UCSD-AML1 (cell line): Measurements from ENCODE around the gene DCLRE1A.
"Not testable (repeated sequence)": the region's sequence is repeated elsewhere in the genome, so short reads cannot be mapped to it uniquely, and the experiment has no call there.

Experiments
- DNase-seq: peaks from one replicate; lab custom pipeline; 2025; ENCODE audit not compliant: unreplicated experiment; lab: John Stamatoyannopoulos, UW

The DCLRE1A gene

DNA sequence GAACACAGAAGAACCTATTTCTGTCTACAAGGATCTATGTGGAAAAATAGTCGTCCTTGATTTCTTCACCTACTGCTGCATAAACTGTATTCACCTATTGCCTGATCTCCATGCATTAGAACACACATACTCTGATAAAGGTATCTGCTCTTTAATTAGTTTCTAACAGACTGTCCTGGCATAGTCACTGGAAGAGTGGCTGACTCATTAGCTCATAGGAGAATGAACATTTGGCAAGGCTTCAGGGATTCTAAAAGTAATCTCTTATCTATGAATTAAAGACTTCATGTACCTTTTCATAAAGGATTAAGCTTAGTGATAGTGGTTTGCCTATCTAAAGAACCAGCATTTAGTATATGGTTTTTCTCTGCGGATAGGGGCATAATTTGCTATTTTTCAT, 4.7 kb upstream of the DCLRE1A start:
- DNase-seq, result no peak

DNA sequence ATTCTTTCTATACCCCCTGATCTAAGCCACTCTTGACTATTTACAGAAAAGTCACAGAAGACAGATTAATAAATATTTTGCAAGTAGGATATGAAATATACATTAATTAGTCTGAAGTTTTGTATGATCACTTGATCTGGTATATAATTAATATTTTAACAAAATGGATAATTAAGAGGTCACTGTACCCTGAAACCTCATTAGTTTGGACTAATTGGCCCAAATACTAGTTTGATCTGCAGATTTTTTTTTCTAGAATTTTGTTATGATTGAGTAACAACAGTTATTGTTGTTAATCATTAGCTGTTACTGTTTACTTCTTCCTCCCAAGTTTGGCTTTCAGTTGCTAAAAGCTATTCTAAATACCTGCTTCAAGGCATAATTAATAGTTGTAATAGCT, 3.3 kb upstream of the DCLRE1A start:
- no peak for DNase-seq

DNA sequence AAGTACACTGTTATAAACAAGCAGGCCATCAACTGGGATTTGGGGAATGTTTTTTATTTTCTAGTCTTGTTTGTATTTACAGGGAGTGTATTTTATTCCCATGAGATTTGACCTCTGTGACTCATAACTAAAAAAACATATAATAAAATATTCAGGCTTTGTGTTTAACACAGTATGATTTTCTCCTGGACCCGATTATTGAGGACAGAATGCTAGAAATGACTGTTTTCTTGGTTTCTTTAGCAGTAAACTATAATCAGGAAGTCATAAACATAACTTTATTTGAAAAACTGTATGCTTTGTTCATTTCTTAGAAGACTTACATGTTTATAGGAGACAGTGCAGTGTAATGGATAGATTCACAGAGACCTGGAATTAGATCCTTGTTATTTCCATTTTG, 2.7 kb upstream of the DCLRE1A start:
- DNase-seq, result no peak

DNA sequence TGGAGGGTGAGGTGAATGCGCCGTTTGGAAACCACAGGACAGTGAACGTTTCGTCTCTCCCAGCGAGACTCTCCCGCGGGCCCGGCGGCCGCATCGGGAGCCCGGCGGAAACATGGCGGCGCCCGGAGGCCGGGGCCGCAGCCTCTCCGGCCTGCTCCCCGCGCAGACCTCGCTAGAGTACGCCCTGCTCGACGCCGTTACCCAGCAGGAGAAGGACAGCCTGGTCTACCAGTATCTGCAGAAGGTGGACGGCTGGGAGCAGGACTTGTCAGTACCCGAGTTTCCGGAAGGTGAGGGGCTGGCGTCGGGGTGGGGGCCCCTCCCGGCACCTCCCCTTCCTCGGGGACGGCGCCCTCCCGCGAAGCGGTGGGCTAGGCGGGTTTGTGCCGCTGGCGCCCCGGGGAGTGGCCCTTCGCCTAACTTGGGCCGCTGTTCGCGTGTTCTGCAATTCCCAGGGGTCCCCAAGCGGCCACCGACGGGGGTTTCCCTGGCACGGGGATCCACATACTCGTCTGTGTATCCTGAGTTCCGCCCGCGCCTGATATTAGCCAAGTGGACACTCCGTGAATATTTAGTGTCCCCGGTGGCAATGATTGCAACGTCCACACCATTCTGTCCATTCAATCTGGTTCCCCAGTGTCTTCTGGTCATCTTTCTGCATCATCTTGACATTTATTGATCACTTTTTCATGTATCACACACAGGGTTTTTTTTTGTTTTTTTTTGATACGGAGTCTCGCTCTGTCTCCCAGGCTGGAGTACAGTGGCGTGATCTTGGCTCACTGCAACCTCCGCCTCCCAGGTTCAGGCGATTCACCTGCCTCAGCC, 1.1 kb upstream of the DCLRE1A start:
- peak; percentile 82 for DNase-seq

DNA sequence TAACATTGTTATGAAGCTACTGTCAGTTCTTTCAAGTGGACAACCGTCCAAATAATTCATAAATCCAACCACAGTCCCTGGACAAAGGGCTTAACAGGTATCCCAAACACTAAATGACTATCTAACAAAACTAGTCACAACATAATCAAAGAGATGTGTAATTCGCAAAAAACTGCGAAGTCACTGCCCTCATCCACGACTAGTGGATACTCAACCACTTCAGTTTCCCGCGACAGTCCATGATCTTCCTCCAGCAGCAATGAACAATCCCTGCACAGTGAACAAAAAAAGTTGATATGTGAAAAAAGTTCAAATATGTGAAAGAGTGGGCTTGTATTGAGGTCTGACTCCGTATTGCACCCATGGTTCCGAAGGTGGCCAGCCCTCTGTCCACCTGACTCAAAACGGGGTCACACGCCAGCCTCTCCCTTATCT, 287 bp downstream of the DCLRE1A start:
- no peak for DNase-seq

DNA sequence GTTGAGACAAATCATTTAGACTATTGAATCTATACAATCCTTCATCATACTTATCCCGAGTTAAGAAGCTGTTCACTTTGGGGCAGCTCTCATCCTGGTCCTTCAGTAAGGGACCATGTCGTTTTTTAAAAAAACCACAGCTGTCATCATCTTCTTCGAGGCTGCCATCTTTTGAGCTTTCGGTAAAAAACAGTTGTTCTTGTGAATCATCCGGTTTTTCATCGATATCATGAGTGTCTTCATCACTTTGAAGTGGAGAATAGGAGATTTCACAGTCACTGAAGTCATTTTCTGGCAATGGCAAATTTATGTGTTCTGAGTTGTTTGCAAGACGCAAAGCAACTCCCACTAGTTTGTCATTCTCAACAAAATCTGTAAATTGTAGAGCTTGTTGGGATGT, 3.9 kb downstream of the DCLRE1A start:
- DNase-seq, result no peak

DNA sequence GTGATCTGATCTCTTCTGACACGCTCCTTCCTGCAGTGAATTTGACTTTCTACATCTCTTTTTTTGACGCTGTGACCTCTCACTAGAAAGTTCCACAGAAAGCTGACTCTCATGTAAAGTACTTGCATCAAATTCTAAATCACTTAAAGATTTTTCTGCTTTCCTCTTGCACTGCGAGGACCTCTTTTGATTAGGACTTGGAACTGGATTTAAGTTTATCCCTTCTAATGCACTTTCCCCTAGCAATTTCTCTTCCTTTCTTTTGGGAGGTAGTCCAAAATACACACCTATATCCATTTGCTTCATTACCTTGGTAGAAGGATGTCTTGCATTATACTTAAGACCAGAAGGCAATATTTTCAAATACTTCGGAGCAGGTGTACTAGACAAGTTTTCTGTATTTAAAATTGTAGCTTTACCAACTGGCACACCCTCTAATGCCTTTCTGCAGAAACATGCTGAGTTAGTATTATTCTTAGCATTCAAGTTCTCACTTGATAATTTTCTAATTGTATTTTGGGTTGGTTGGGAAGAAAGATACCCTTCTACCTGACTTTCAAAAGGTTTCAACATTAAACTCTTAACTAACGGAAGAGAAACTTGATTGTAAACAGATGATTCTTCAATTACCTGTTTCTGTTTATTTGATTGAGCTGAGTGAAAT, 4.6 kb downstream of the DCLRE1A start:
- no peak for DNase-seq

DNA sequence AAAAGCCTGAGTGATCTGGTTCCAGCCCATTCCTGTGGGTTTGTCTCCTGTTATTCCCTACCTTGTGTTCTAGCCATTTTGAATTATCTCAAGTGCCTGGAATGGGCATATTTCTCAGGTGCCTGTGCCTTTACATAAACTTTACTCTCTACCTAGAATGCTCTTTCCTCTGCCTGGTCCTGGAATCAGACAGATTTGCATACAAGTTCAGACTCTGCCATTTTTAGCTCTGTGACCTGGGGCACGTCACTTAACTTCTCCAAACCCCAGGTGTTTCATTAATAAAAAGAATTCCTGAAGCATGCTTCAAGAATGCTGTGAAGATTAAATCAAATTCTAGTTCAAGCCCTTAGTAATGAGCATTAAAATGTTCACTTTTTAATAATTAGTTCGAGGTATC, 7.8 kb downstream of the DCLRE1A start:
- DNase-seq, result no peak

DNA sequence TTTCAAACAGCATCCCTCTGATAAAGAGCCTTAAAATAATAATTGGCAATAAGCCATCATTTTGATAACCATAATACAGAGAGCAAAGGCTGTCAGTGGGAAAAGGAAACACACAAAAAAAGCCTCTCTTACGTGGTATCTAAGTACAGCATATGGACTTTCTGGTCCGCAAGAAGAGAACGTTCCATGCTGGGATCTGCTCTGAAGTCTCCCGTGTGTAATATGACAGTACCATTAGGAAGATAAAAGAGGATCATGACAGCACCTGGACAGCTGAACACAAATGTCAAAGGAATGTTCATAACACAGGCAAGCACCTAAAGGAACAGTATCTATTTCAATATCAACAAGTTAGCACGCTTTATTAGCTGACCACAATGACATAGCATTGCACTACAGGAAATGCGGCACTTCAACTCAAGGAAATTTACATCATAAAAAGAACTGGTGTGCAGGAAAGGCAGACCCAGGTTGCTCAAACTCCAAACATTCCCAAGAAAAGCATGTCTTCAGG, 9.9 kb downstream of the DCLRE1A start:
- peak; percentile 33 for DNase-seq

DNA sequence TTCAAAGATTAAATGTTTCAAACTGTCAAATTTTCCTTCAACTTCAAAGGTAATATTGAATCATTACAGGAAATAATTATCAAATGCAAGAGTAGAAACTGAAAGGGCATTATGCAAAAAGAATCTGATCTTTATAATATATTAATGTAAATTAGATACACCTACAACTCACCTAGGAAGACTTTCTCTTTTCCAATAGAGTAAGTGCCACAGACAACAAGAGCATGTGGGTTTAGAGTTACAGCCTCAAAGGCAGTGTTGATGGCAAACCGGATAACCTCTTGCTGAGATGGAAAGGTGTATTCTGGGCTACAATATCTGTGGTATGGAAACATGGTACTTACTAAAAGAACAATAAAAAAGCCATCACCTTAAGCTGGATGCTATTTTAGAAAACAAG, 11.7 kb downstream of the DCLRE1A start:
- DNase-seq, result no peak

DNA sequence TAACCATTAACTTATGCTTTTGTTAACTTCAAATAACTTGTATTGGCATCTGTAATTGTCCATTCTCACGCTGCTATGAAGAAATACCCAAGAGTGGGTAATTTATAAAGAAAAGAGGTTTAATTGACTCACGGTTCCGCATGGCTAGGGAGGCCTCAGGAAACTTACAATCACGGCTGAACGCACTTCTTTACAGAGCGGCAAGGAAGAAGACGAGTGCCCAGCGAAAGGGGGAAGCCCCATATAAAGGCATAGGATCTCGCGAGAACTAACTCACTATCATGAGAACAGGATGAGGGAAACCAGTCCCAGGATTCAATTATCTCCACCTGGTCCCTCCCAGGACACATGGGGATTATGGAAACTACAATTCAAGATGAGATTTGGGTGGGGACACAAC, 25.3 kb downstream of the DCLRE1A start:
- DNase-seq, result not testable (repeated sequence)

DNA sequence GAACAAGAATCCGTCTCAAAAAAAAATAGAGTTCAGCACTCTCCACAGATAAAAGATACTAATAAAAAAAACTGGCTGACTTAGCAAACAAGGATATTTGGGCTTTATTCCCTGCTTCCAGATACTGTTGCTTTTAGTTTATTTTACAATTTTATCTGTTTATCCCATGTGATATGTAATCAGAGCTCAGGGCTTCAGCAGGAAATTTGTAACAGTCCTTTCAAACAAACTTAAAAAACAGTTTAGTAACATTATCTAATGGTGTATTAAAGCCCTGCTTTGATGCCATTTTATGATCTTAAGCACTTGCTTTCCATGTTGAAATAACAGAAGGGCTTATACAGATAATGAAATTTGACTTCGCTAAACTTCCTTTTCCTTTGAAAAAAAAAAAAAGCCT, 28.1 kb downstream of the DCLRE1A start:
- no peak for DNase-seq

DNA sequence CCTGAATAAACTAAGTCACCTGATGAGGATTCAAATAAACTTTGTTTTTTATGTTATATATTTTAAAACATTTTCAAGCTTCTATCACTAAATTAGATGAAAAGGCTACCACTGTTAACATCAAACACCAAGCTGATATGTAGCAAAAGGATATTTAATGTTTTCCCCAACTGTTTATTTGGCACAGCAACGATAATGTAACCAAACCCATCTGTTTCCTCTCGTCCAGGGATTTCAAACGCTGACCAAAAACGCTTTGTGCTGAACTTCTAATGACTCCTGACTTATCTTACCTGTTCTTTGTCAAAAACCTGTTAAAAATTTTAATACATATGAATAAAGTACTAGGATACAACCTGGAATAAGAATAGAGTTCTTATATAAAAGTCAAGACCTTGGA, 30.5 kb downstream of the DCLRE1A start:
- DNase-seq, result no peak

DNA sequence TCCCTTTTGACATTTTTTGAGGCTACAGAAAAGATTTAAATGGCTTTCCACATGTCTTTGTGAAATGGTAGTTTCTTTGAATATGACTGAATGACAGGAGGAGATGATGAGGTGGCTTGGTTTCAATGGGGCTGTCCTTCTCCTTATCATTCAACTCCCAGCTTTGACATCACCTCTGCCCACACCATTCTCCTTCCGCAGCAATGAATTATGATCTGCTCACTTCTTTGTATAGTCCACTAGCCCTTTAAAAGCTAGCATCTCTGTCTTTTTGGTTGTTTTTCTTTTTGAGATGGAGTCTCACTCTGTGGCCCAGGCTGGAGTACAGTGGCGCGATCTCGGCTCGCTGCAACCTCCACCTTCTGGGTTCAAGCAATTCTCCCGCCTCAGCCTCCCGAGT, 31.7 kb downstream of the DCLRE1A start:
- DNase-seq, result no peak

DNA sequence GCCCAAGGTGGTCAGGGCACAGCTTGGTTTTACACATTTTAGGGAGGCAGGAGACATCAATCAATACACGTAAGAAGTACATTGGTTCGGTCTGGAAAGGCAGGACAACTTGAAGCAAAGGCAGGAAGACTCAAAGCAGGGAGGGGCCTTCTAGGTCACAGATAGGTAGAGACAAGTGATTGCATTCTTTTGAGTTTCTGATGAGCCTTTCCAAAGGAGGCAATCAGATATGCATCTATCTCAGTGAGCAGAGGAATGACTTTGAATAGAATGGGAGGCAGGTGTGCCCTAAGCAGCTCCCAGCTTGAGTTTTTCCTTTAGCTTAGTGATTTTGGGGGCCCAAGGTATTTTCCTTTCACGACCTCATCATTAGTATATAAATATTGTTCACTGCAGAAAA, 32.6 kb downstream of the DCLRE1A start:
- DNase-seq, result not testable (repeated sequence)

DNA sequence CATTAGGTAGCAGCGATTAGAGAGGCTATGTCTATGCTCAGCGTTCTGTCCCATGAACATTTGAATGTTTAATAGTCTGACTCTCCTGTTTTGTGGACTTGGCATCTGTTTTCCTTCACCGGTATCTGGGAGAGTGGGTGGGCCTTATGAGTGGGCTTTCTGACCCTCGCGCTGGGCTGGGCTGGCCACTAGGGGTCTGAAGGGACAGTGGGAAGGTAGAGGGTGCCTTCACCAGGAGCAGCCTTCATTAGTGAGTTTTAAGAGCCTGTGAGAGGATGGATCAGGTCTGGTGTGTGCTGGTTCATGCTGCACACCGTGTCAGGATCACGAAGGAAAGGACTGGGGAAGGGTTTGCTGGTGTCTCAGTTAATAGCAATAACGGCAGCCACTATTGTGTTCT, 33.4 kb downstream of the DCLRE1A start:
- peak; percentile 12 for DNase-seq

DNA sequence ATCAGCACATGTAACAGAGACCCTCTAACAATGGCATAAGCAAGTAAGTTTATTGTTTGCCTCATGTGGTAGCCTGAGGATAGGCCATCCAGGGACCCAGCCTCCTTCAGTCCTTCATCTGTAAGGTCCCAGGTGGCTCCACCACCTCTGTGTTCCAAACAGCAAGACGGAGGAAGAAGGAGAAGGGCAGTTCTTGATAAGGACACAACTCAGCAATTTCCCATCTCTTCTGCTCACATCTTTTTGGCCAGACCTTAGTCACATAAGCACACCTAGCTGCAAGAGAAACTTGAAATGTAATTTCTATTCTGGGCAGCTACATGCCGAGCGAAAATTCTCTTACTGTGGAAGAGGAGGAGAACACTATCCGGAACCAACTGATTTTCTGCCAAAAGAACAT, 33.9 kb downstream of the DCLRE1A start:
- no peak for DNase-seq

DNA sequence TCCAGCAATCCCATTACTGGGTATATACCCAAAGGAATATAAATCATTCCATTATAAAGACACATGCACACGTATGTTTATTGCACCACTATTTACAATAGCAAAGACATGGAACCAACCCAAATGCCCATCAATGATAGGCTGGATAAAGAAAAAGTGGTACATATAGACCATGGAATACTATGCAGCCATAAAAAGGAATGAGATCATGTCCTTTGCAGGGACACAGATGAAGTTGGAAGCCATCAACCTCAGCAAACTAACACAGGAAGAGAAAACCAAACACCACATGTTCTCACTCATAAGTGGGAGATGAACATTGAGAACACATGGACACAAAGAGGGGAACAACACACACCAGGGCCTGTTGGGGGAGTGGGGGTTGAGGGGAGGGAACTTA, 39.2 kb downstream of the DCLRE1A start:
- DNase-seq, result not testable (repeated sequence)

DNA sequence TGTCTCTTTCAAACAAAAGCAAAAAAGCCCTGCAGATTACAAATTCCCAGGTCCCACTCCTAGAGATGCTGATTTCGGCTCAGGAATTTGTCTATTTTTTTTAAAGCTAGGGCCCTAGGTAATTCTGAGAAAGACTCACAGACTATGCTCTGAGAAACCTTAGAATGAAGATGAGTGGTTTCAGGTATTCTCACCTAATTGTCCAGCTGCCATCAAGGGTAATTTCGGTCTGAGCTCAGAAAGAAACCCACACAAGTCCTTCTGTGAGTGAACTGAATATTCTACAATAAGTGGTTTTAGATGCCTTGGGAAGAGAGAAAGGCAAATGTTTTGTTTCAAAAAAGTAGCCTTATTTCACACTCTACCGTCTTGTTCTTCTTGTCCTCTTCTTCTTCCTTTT, 45.7 kb downstream of the DCLRE1A start:
- DNase-seq, result no peak

DNA sequence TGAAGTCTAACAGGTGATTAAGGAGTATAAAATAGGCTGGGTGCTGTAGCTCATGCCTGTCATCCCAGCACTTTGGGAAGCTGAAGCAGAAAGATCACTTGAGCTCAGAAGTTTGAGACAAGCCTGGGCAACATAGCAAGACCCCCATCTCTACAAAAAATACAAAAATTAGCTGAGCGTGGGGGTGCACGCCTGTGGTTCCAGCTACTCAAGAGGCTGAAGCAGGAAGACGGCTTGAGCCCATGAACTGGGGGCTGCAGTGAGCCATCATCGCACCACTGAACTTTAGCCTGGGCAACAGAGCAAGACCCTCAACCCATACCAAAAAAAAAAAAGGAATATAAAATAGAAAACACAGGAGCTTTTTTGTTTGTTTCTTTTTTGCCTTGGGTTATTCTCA, 47.4 kb downstream of the DCLRE1A start:
- no peak for DNase-seq

DNA sequence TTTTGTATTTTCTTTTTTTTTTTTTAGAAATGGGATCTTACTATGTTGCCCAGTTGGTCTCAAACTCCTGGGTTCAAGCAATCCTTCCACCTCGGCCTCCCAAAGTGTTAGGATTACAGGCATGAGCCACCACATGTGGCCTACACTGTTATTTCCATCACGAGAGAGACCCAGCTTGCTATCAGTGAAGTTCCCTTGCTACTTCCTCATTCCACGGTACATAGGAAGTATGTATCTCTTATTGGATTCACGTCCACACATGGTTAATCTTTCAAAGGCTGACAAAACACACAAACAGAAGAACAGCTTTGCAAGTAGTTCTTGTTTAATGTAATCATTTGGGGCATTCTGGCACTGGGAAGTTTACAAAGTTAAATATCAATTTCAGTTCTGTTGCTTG, 50.9 kb downstream of the DCLRE1A start:
- no peak for DNase-seq

DNA sequence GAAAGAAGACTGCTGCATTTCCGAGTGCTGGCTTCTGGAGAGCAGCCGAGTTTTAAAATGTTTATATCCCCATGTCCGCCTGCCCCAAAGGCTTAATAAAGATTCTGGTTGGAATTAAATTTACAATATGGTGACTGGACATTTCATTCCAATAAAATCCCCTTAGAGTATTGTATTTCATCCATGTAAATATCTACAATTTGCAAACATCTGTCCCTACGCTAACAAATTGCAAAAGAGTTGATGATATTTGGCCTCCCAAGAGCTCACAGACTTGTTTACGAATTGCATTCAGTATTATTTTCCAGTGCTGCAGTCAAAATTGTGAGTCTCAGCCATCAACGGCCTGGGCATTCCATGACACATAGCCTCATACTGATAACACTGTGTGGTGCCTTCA, 52.3 kb downstream of the DCLRE1A start:
- DNase-seq, result no peak
